Measurements from ENCODE around the gene CNTN1.
A peak's percentile ranks its signal among the peaks of the same experiment; 100 is the strongest.

- TF ChIP-seq CTCF (IDR thresholded peaks at IDR 0.05) (peak in 5 of 6 experiments; percentile 32 to 63 (median 46)), EP300 (IDR thresholded peaks at IDR 0.05) (no peak), POLR2AphosphoS5 (IDR thresholded peaks at IDR 0.05) (no peak), POLR2A (IDR thresholded peaks at IDR 0.05) (no peak)
These were observed 229.4 kb downstream of the CNTN1 start for GRCh38 chr12:40921563-40922163.
